Activated CD8-positive, alpha-beta T cell treated with anti-CD3 and anti-CD28 coated beads for 36 hours (primary cell): ENCODE measurements around the gene KRT85. TPM values are rescaled to one million over a fixed set of nuclear protein-coding genes. Genes with fewer than 3 reads are reported as not detected.

Experiments used
- ATAC-seq: fragments of 200-7000 bp; cut with Tn5 transposase; one replicate; pipeline ENCODE4 v1.10.0; 2021; ENCODE audit warnings: mild to moderate bottlenecking, moderate library complexity
- CTCF ChIA-PET: fragments of 350-600 bp; sonication (Branson Sonifier 250); formaldehyde crosslinking; loops from one replicate; lab custom pipeline; 2021; ENCODE audit warnings: antibody characterized with exemption; lab: Charles Lee
- POLR2A ChIA-PET: fragments of 350-600 bp; sonication (Branson Sonifier 250); formaldehyde crosslinking; loops from one replicate; lab custom pipeline; 2021; ENCODE audit warnings: antibody characterized with exemption; lab: Charles Lee
- DNase-seq: peaks from one replicate; pipeline ENCODE4 v3.0.0-alpha.2; 2020
- H3K27ac Mint-ChIP-seq: one replicate; pipeline ENCODE4 v1.8.0; 2021; ENCODE audit warnings: mild to moderate bottlenecking, mixed read lengths
- H3K27me3 Mint-ChIP-seq: one replicate; pipeline ENCODE4 v1.8.0; 2021; ENCODE audit warnings: mixed read lengths
- H3K36me3 Mint-ChIP-seq: one replicate; pipeline ENCODE4 v1.8.0; 2021; ENCODE audit warnings: low read depth, mixed read lengths
- H3K4me1 Mint-ChIP-seq: one replicate; pipeline ENCODE4 v1.8.0; 2021; ENCODE audit warnings: low read depth, mixed read lengths
- H3K4me3 Mint-ChIP-seq: one replicate; pipeline ENCODE4 v1.8.0; 2021; ENCODE audit warnings: mild to moderate bottlenecking, moderate library complexity, mixed read lengths
- H3K9me3 Mint-ChIP-seq: one replicate; pipeline ENCODE4 v1.8.0; 2021; ENCODE audit warnings: mixed read lengths
- intact Hi-C: fragments of 100-400 bp; cut with micrococcal nuclease; formaldehyde crosslinking; loops from one replicate; pipeline ENCODE4 v1.10.0; 2022
- total RNA-seq, 2 experiments: library from RNA; stranded (reverse); gene quantifications; one replicate each; pipeline ENCODE4 v1.2.3, GENCODE V29; 2021
- TF ChIP-seq, protein P1 (sequence below): fragments of 200-600 bp; IDR thresholded peaks from one replicate; pipeline ENCODE4 v1.8.0; 2022; ENCODE audit warnings: antibody characterized with exemption, mild to moderate bottlenecking

Gene KRT85
- total RNA-seq, 2 experiments from 2014 or later: not detected

DNA sequence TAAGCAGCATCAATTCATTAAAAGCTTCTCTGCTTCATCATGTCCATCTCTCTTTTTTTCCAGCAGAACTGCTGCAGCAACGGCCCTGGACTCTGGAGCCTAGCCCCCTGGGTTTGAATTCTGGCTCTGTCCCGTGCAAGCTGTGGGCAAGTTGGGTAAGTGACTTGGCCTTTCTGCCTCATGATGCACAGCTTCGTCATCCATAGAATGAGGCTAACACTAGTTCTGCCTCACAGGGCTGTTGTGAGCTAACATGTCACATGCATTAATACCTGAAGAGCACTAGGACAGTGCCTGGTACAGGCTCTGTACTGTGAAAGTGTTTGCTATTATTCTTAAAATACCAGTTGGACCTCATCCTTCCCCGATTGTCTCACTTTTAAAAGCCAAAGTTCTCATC is 34.6 kb upstream of the KRT85 start:
- H3K9me3 Mint-ChIP-seq: no peaks in the 10 kb centered on the region
- H3K27ac Mint-ChIP-seq: no peak overlapping the region
- no peaks in the 10 kb centered on the region for H3K27me3 Mint-ChIP-seq
- POLR2A ChIA-PET: no interaction called here
- no peak for DNase-seq
- CTCF ChIA-PET: no interaction called here
- intact Hi-C loops: no loop called here
- no peak for ATAC-seq
- TF ChIP-seq, protein P1, sequence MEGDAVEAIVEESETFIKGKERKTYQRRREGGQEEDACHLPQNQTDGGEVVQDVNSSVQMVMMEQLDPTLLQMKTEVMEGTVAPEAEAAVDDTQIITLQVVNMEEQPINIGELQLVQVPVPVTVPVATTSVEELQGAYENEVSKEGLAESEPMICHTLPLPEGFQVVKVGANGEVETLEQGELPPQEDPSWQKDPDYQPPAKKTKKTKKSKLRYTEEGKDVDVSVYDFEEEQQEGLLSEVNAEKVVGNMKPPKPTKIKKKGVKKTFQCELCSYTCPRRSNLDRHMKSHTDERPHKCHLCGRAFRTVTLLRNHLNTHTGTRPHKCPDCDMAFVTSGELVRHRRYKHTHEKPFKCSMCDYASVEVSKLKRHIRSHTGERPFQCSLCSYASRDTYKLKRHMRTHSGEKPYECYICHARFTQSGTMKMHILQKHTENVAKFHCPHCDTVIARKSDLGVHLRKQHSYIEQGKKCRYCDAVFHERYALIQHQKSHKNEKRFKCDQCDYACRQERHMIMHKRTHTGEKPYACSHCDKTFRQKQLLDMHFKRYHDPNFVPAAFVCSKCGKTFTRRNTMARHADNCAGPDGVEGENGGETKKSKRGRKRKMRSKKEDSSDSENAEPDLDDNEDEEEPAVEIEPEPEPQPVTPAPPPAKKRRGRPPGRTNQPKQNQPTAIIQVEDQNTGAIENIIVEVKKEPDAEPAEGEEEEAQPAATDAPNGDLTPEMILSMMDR: no peak
- H3K36me3 Mint-ChIP-seq: no peaks in the 10 kb centered on the region
- H3K4me3 Mint-ChIP-seq: no peak overlapping the region
- H3K4me1 Mint-ChIP-seq: no peaks in the 10 kb centered on the region

- ATAC-seq (no peak), DNase-seq (no peak)
- CTCF ChIA-PET: interaction anchor here (1.5 kb wide), 1 partner anchor 484 kb away, joined by 3 read pairs; no protein-coding TSS in a partner anchor
- no peaks in the 10 kb centered on the region for H3K36me3 Mint-ChIP-seq
- intact Hi-C loops: no loop called here
- no peak overlapping the region for H3K4me3 Mint-ChIP-seq
- H3K9me3 Mint-ChIP-seq: no peaks in the 10 kb centered on the region
- H3K4me1 Mint-ChIP-seq: no peaks in the 10 kb centered on the region
- TF ChIP-seq, protein P1: no peak
- H3K27ac Mint-ChIP-seq: no peak overlapping the region
- H3K27me3 Mint-ChIP-seq: no peaks in the 10 kb centered on the region
- POLR2A ChIA-PET: no interaction called here
Observed at GRCh38 chr12:52401526-52401925, 34.2 kb upstream of the KRT85 start.

DNA sequence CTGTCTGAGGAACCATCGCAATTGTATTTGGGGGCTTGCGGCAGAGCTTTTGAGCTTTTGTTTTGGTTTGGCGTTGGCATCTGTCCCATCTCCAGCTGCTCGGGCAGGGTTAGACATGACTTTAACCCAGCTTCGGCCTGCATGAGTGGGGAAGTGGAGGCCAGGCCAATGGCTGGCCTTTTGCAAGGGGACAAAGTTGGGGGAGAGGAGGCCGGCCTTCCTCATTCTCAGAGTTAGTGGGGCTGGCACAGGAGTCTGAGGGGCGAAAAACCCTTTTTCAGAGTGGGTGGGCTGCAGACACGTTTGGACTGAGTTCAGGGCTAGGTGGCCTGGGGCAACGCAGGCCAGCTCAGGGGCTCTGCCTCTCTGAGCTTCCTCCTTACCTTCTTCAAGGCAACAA is 33.6 kb upstream of the KRT85 start:
- Mint-ChIP-seq H3K4me3 (no peak overlapping the region), H3K36me3 (no peaks in the 10 kb centered on the region), H3K9me3 (no peaks in the 10 kb centered on the region), H3K27me3 (no peaks in the 10 kb centered on the region), H3K27ac (no peak overlapping the region), H3K4me1 (no peaks in the 10 kb centered on the region)
- ChIA-PET CTCF (interaction anchor here (0.7 to 1.5 kb wide), 2 partner anchors 21 to 485 kb away, joined by 3 read pairs; no protein-coding TSS in a partner anchor), POLR2A (no interaction called here)
- TF ChIP-seq, protein P1: no peak
- no peak for ATAC-seq
- no peak for DNase-seq
- intact Hi-C loops: no loop called here

GRCh38 chr12:52399756-52400155 is 32.5 kb upstream of the KRT85 start:
- no peak overlapping the region for H3K27ac Mint-ChIP-seq
- ChIA-PET CTCF (no interaction called here), POLR2A (no interaction called here)
- DNase-seq: no peak
- no peaks in the 10 kb centered on the region for H3K4me1 Mint-ChIP-seq
- intact Hi-C loops: no loop called here
- no peaks in the 10 kb centered on the region for H3K36me3 Mint-ChIP-seq
- H3K4me3 Mint-ChIP-seq: no peak overlapping the region
- ATAC-seq: no peak
- TF ChIP-seq, protein P1: no peak
- H3K9me3 Mint-ChIP-seq: no peaks in the 10 kb centered on the region
- no peaks in the 10 kb centered on the region for H3K27me3 Mint-ChIP-seq

DNA sequence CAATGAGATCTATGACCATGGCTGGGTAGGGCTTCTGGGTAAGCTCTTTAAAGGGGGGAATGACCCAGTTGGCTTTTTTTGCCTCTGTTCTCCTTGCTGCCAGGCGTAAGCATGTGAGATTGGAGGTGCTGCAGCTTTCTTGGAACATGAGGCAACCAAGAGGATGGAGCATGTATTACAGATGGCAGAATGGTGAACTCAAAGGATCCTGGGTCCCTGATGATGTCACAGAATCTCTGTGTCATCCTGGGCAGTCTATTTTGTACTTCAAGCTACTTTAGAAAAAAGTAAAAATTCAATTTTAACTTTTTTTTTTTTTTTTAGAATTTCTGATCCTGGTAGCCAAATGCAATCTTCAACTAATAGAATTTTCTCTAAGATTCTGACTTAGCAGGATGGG is 30.9 kb upstream of the KRT85 start:
- Mint-ChIP-seq H3K27me3 (no peaks in the 10 kb centered on the region), H3K36me3 (no peaks in the 10 kb centered on the region), H3K4me3 (no peak overlapping the region), H3K9me3 (no peaks in the 10 kb centered on the region), H3K27ac (no peak overlapping the region), H3K4me1 (no peaks in the 10 kb centered on the region)
- peak; percentile 26 for DNase-seq
- intact Hi-C loops: no loop called here
- no peak for ATAC-seq
- POLR2A ChIA-PET: interaction anchor here (1.3 kb wide), 1 partner anchor 15 kb away, joined by 3 read pairs; no protein-coding TSS in a partner anchor
- CTCF ChIA-PET: interaction anchor here (0.7 kb wide), 1 partner anchor 481 kb away, joined by 3 read pairs; no protein-coding TSS in a partner anchor
- TF ChIP-seq, protein P1: no peak
